Cardiac fibroblast (primary cell): ENCODE results near the gene PDZD4.

Source experiments
- DNase-seq, 2 donors: peaks; one replicate each; pipeline versions ENCODE4 v3.0.0 to v3.0.0-alpha.2; 2010; ENCODE audit warnings: low read depth in 2 of 2
- H3K4me3 ChIP-seq, 2 donors: replicated peaks in 1 of 2; 1 replicate in 1 of 2; 2 replicates in 1 of 2; pipeline ENCODE4 v1.5.1; 2011; ENCODE audit warnings: low read depth in 2 of 2, low read length in 2 of 2, mild to moderate bottlenecking in 2 of 2, moderate library complexity in 1 of 2
- CTCF ChIP-seq: IDR thresholded peaks from one replicate; pipeline ENCODE4 v1.5.1; 2011; ENCODE audit warnings: low read depth, mild to moderate bottlenecking, low read length, inconsistent platforms

Gene PDZD4

GRCh38 chrX:153797415-153798015, 32.8 kb downstream of the PDZD4 start:
- no peak for TF ChIP-seq CTCF
- H3K4me3 ChIP-seq, result no peak overlapping the region
- no peak for DNase-seq

- TF ChIP-seq CTCF, result no peak
- peak; percentile 10 to 12 for DNase-seq
- H3K4me3 ChIP-seq, result peak overlapping the region; percentile 72 to 78
These were observed 35.2 kb downstream of the PDZD4 start for GRCh38 chrX:153794897-153795816.

- H3K4me3 ChIP-seq, result peak within 1 kb of the TSS; percentile 78 to 81
- peak; percentile 94 to 97 for DNase-seq
- no peak for TF ChIP-seq CTCF
These were observed 36.1 kb downstream of the PDZD4 start, which contains the start of the genes IDH3G and SSR4 for GRCh38 chrX:153794018-153794896. Gene IDH3G, minus strand, starts transcription at chrX:153794375. Its CDS starts 49 bp downstream, at chrX:153794326. Gene SSR4, plus strand, starts transcription at chrX:153794668. Its CDS starts 20 bp downstream, at chrX:153794688.

- TF ChIP-seq CTCF, result no peak
- peak; percentile 6 to 9 for DNase-seq
- H3K4me3 ChIP-seq, result peak overlapping the region; percentile 71 to 81
These were observed 37.1 kb downstream of the PDZD4 start for GRCh38 chrX:153793291-153793690.

GRCh38 chrX:153792368-153792767, 38.0 kb downstream of the PDZD4 start:
- DNase-seq, result no peak
- H3K4me3 ChIP-seq, result no peak overlapping the region
- no peak for TF ChIP-seq CTCF

- no peak overlapping the region for H3K4me3 ChIP-seq
- no peak for DNase-seq
- no peak for TF ChIP-seq CTCF
These were observed 39.1 kb downstream of the PDZD4 start for GRCh38 chrX:153791104-153791852.
